Lower leg skin (tissue), 4 donors: ENCODE measurements around the gene INTS4. TPM values are rescaled to one million over a fixed set of nuclear protein-coding genes. Genes with fewer than 3 reads are reported as not detected.
"Not testable (repeated sequence)": the region's sequence is repeated elsewhere in the genome, so short reads cannot be mapped to it uniquely, and the experiment has no call there.

Experiments used
- DNase-seq, 2 donors: peaks; one replicate each; pipeline ENCODE4 v3.0.0-alpha.2; 2019; ENCODE audit warnings: low spot score in 2 of 2
- H3K4me3 ChIP-seq: fragments of 200-600 bp; sonication (generic); 2 replicates; pipeline ENCODE4 v1.5.1; 2017; ENCODE audit warnings: mild to moderate bottlenecking, low read depth; ENCODE audit not compliant: poor library complexity, severe bottlenecking
- CTCF ChIP-seq, 3 donors: fragments of 450-650 bp; IDR thresholded peaks; one replicate each; pipeline ENCODE4 v1.5.1; 2016; ENCODE audit warnings: antibody characterized with exemption in 3 of 3, mild to moderate bottlenecking in 3 of 3, moderate library complexity in 2 of 3
- POLR2A ChIP-seq, 2 donors: fragments of 450-650 bp; IDR thresholded peaks; one replicate each; pipeline ENCODE4 v1.6.1; 2016 to 2017; ENCODE audit warnings: antibody characterized with exemption in 2 of 2, mild to moderate bottlenecking in 1 of 2, moderate library complexity in 1 of 2
- WGBS, 2 donors: methylation state at CpG; one replicate each; pipeline ENCODE4 v1.1.5; 2018; 5-methylcytosine and 5-hydroxymethylcytosine counted together
- intact Hi-C: fragments of 100-400 bp; cut with DNase I; formaldehyde crosslinking; loops from one replicate; pipeline ENCODE4 v1.15.0; 2023; ENCODE audit warnings: low total_unique reads
- total RNA-seq, 4 donors: library from RNA; depleted of rRNA; stranded (reverse); fragments of >200 nt; gene quantifications; one replicate each; pipeline ENCODE4 v1.1.0, GENCODE V29; 2016

INTS4 gene
- total RNA-seq, 4 donors from 2014 or later: 14.7 to 24.8 (median 18.3) TPM

GRCh38 chr11:77933596-77933995, 60.9 kb downstream of the INTS4 start:
- H3K4me3 ChIP-seq, intact Hi-C loops, DNase-seq: not testable (repeated sequence)
- whole genome bisulfite sequencing, 2 donors: 90% methylated on average over 6 to 24 of the region's 24 CpGs

- WGBS, 2 donors: 93 to 99% methylated on average over 3 of the region's 3 CpGs
Observed at GRCh38 chr11:77930334-77931208, 63.9 kb downstream of the INTS4 start.

GRCh38 chr11:77917713-77918112, 76.8 kb downstream of the INTS4 start:
- intact Hi-C loops, H3K4me3 ChIP-seq, DNase-seq: not testable (repeated sequence)
- 92 to 100% methylated on average over 1 of the region's 2 CpGs for WGBS, 2 donors

More at GRCh38 chr11:77930334-77931208, 63.9 kb downstream of the INTS4 start:
- H3K4me3 ChIP-seq, intact Hi-C loops, DNase-seq: not testable (repeated sequence)

- H3K4me3 ChIP-seq, DNase-seq, intact Hi-C loops: not testable (repeated sequence)
- WGBS, 2 donors: 68 to 80% methylated on average over 4 of the region's 4 CpGs
Observed at GRCh38 chr11:77914307-77914791, 80.1 kb downstream of the INTS4 start.

- intact Hi-C loops, DNase-seq, H3K4me3 ChIP-seq: not testable (repeated sequence)
- WGBS, 2 donors: 81 to 86% methylated on average over 3 to 4 of the region's 4 CpGs
Observed at GRCh38 chr11:77913608-77914306, 80.7 kb downstream of the INTS4 start.

- H3K4me3 ChIP-seq, intact Hi-C loops, DNase-seq: not testable (repeated sequence)
- WGBS, 2 donors: 95 to 98% methylated on average over 6 of the region's 6 CpGs
Observed at GRCh38 chr11:77910828-77911227, 83.6 kb downstream of the INTS4 start.

GRCh38 chr11:77909277-77909676, 85.2 kb downstream of the INTS4 start:
- DNase-seq: no peak
- TF ChIP-seq CTCF (IDR thresholded peaks at IDR 0.05) (no peak), POLR2A (IDR thresholded peaks at IDR 0.05) (no peak)
- 95 to 96% methylated on average over 2 of the region's 2 CpGs for WGBS, 2 donors
- H3K4me3 ChIP-seq: no peak overlapping the region
- intact Hi-C loops: no loop called here

GRCh38 chr11:77908835-77909234, 85.6 kb downstream of the INTS4 start:
- intact Hi-C loops: no loop called here
- no peak for TF ChIP-seq CTCF (IDR thresholded peaks at IDR 0.05)
- TF ChIP-seq POLR2A (IDR thresholded peaks at IDR 0.05): no peak
- WGBS, 2 donors: 94 to 97% methylated on average over 2 of the region's 2 CpGs
- no peak for DNase-seq
- no peak overlapping the region for H3K4me3 ChIP-seq

GRCh38 chr11:77894949-77895348, 99.5 kb downstream of the INTS4 start:
- DNase-seq, intact Hi-C loops, H3K4me3 ChIP-seq: not testable (repeated sequence)
- 80% methylated on average over 1 of the region's 1 CpG for WGBS, 2 donors

- intact Hi-C loops, DNase-seq, H3K4me3 ChIP-seq: not testable (repeated sequence)
- 86 to 90% methylated on average over 1 to 2 of the region's 4 CpGs for WGBS, 2 donors
Observed at GRCh38 chr11:77891703-77892102, 102.8 kb downstream of the INTS4 start.

- DNase-seq, intact Hi-C loops, H3K4me3 ChIP-seq: not testable (repeated sequence)
- 94% methylated on average over 7 of the region's 7 CpGs for WGBS, 2 donors
Observed at GRCh38 chr11:77891256-77891655, 103.2 kb downstream of the INTS4 start.

GRCh38 chr11:77890619-77891056, 103.8 kb downstream of the INTS4 start:
- intact Hi-C loops, H3K4me3 ChIP-seq, DNase-seq: not testable (repeated sequence)
- WGBS, 2 donors: 45 to 48% methylated on average over 4 of the region's 4 CpGs
